HG02642 (cell line): ENCODE data around the gene TPSB2.
"Not testable (repeated sequence)": the region's sequence is repeated elsewhere in the genome, so short reads cannot be mapped to it uniquely, and the experiment has no call there.

ENCODE experiments used
- ATAC-seq: cut with Tn5 transposase; IDR thresholded peaks from one replicate; pipeline ENCODE4 v1.9.1; 2021; ENCODE audit warnings: mild to moderate bottlenecking; ENCODE audit not compliant: unreplicated experiment, poor library complexity

Gene TPSB2

GRCh38 chr16:1262210-1262845 is 32.3 kb upstream of the TPSB2 start:
- no peak for ATAC-seq

- ATAC-seq: no peak
These were observed 31.3 kb upstream of the TPSB2 start for GRCh38 chr16:1261131-1261892.

- no peak for ATAC-seq
These were observed 30.2 kb upstream of the TPSB2 start for GRCh38 chr16:1260101-1260680.

- no peak for ATAC-seq
These were observed 29.7 kb upstream of the TPSB2 start for GRCh38 chr16:1259760-1260068.

- ATAC-seq: no peak
These were observed 29.1 kb upstream of the TPSB2 start for GRCh38 chr16:1258906-1259759.

GRCh38 chr16:1258225-1258600 is 28.2 kb upstream of the TPSB2 start:
- no peak for ATAC-seq

GRCh38 chr16:1257561-1258224 is 27.7 kb upstream of the TPSB2 start:
- ATAC-seq: no peak

GRCh38 chr16:1256874-1257322 is 26.9 kb upstream of the TPSB2 start:
- ATAC-seq: no peak

- not testable (repeated sequence) for ATAC-seq
These were observed 26.4 kb upstream of the TPSB2 start for GRCh38 chr16:1256296-1256873.

- not testable (repeated sequence) for ATAC-seq
These were observed 25.5 kb upstream of the TPSB2 start, which contains the start of gene TPSD1 for GRCh38 chr16:1255276-1256122. TSS of gene TPSD1 (plus strand) at chr16:1256069. CDS start at chr16:1256281, 212 bp downstream.

- ATAC-seq: not testable (repeated sequence)
These were observed 24.8 kb upstream of the TPSB2 start for GRCh38 chr16:1254821-1255220.

- not testable (repeated sequence) for ATAC-seq
These were observed 23.8 kb upstream of the TPSB2 start for GRCh38 chr16:1253701-1254364.

GRCh38 chr16:1249031-1249755 is 19.2 kb upstream of the TPSB2 start:
- ATAC-seq: not testable (repeated sequence)

- not testable (repeated sequence) for ATAC-seq
These were observed 18.0 kb upstream of the TPSB2 start for GRCh38 chr16:1247903-1248537.

GRCh38 chr16:1245452-1246020 is 15.6 kb upstream of the TPSB2 start:
- ATAC-seq: no peak

- ATAC-seq: no peak
These were observed 14.9 kb upstream of the TPSB2 start for GRCh38 chr16:1244881-1245280.
